Astrocyte (in vitro differentiated cells and primary cell): Measurements from ENCODE around the gene NCOR1. TPM values are rescaled to one million over a fixed set of nuclear protein-coding genes. Genes with fewer than 3 reads are reported as not detected.

ENCODE experiments used
- DNase-seq: peaks from one replicate; pipeline ENCODE4 v3.0.0-alpha.2; 2010; ENCODE audit warnings: low read depth
- FAIRE-seq: peaks from 2 replicates; lab custom pipeline; 2011; peaks lifted over from hg19 to GRCh38; lab: Jason Lieb, UNC
- H2AFZ ChIP-seq: 2 replicates; pipeline ENCODE4 v1.6.0; 2012; ENCODE audit warnings: low read depth, low read length, inconsistent platforms
- H3K27ac ChIP-seq: 2 replicates; pipeline ENCODE4 v1.5.1; 2011; ENCODE audit warnings: low read depth, low read length, inconsistent platforms
- H3K27me3 ChIP-seq: 2 replicates; pipeline ENCODE4 v1.6.0; 2011; ENCODE audit warnings: low read length, inconsistent platforms; ENCODE audit not compliant: insufficient read depth
- H3K36me3 ChIP-seq: 2 replicates; pipeline ENCODE4 v1.5.1; 2011; ENCODE audit warnings: low read length, inconsistent platforms; ENCODE audit not compliant: insufficient read depth
- H3K4me1 ChIP-seq: 2 replicates; pipeline ENCODE4 v1.5.1; 2011; ENCODE audit warnings: low read length, inconsistent platforms; ENCODE audit not compliant: insufficient read depth
- H3K4me2 ChIP-seq: 2 replicates; pipeline ENCODE4 v1.6.0; 2012; ENCODE audit warnings: low read length, inconsistent platforms
- H3K4me3 ChIP-seq: 2 replicates; pipeline ENCODE4 v1.5.1; 2011; ENCODE audit warnings: low read depth, mild to moderate bottlenecking, low read length, inconsistent platforms; ENCODE audit not compliant: insufficient read depth
- H3K79me2 ChIP-seq: 2 replicates; pipeline ENCODE4 v1.6.0; 2012; ENCODE audit warnings: mild to moderate bottlenecking, low read length, inconsistent platforms; ENCODE audit not compliant: insufficient read depth
- H3K9ac ChIP-seq: 2 replicates; pipeline ENCODE4 v1.6.0; 2012; ENCODE audit warnings: mild to moderate bottlenecking, low read length, inconsistent platforms
- H3K9me3 ChIP-seq: 2 replicates; pipeline ENCODE4 v1.5.1; 2012; ENCODE audit warnings: low read depth, mild to moderate bottlenecking, low read length, inconsistent platforms; ENCODE audit not compliant: insufficient read depth
- H4K20me1 ChIP-seq: 2 replicates; pipeline ENCODE4 v1.6.0; 2012; ENCODE audit warnings: low read length, inconsistent platforms; ENCODE audit not compliant: insufficient read depth
- H3K27ac Mint-ChIP-seq: one replicate; pipeline ENCODE4 v1.8.0; 2021; ENCODE audit warnings: mild to moderate bottlenecking, mixed read lengths; ENCODE audit not compliant: unreplicated experiment
- H3K27me3 Mint-ChIP-seq: one replicate; pipeline ENCODE4 v1.8.0; 2021; ENCODE audit warnings: low read depth, mixed read lengths; ENCODE audit not compliant: unreplicated experiment
- H3K36me3 Mint-ChIP-seq: one replicate; pipeline ENCODE4 v1.8.0; 2021; ENCODE audit warnings: low read depth, mixed read lengths; ENCODE audit not compliant: unreplicated experiment
- H3K4me1 Mint-ChIP-seq: one replicate; pipeline ENCODE4 v1.8.0; 2021; ENCODE audit warnings: low read depth, mixed read lengths; ENCODE audit not compliant: unreplicated experiment
- H3K4me3 Mint-ChIP-seq: one replicate; pipeline ENCODE4 v1.8.0; 2021; ENCODE audit warnings: mild to moderate bottlenecking, moderate library complexity, mixed read lengths; ENCODE audit not compliant: unreplicated experiment
- H3K9me3 Mint-ChIP-seq: one replicate; pipeline ENCODE4 v1.8.0; 2021; ENCODE audit warnings: mild to moderate bottlenecking, mixed read lengths; ENCODE audit not compliant: unreplicated experiment
- CTCF ChIP-seq: IDR thresholded peaks from 2 replicates; pipeline ENCODE4 v1.5.1; 2011; ENCODE audit warnings: low read depth, mild to moderate bottlenecking, inconsistent platforms, low read length, moderate library complexity; ENCODE audit not compliant: insufficient read depth
- EZH2 ChIP-seq: IDR thresholded peaks from 2 replicates; pipeline ENCODE4 v1.6.1; 2012; ENCODE audit warnings: mild to moderate bottlenecking, low read length, inconsistent platforms; ENCODE audit not compliant: insufficient read depth
- total RNA-seq: library from RNA; stranded (reverse); gene quantifications from 2 replicates; pipeline ENCODE4 v1.2.1, GENCODE V29; 2021

NCOR1 gene
- total RNA-seq, 1 donor from 2014 or later: 119 TPM

DNA sequence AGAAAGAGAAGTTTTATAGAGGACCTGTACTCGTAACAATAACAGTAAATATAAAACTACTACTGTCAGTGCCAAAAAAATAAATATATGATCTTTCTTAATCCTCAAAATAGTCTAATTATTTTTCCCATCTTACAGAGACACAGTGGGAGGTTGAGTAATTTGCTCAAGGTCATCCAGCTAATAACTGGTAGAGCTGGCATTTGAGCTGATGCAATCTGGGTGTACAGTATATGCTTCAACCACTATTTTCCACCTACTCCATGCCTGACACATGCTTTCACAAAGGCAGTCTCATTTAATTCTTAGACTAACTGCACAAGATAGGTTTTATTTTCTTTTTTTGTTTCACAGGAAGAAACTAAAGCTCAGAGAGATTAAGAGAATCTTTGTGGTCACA is 35.3 kb upstream of the NCOR1 start:
- DNase-seq (peak; percentile 52), FAIRE-seq (no peak)
- Histone ChIP-seq H3K4me1 (peaks cover 3% of the 10 kb centered on the region), H4K20me1 (no peaks in the 10 kb centered on the region), H2AFZ (no peak overlapping the region), H3K79me2 (peaks cover 3% of the 10 kb centered on the region), H3K4me2 (no peak overlapping the region), H3K9ac (no peak overlapping the region), H3K9me3 (no peaks in the 10 kb centered on the region), H3K27me3 (no peaks in the 10 kb centered on the region), H3K4me3 (no peak overlapping the region), H3K36me3 (no peaks in the 10 kb centered on the region), H3K27ac (no peak overlapping the region)
- H3K4me1 Mint-ChIP-seq: peaks cover 17% of the 10 kb centered on the region
- no peaks in the 10 kb centered on the region for H3K27me3 Mint-ChIP-seq
- H3K27ac Mint-ChIP-seq: peak overlapping the region; percentile 94
- TF ChIP-seq CTCF (no peak), EZH2 (no peak)
- H3K36me3 Mint-ChIP-seq: peaks cover 4% of the 10 kb centered on the region
- H3K4me3 Mint-ChIP-seq: no peak overlapping the region
- no peaks in the 10 kb centered on the region for H3K9me3 Mint-ChIP-seq

DNA sequence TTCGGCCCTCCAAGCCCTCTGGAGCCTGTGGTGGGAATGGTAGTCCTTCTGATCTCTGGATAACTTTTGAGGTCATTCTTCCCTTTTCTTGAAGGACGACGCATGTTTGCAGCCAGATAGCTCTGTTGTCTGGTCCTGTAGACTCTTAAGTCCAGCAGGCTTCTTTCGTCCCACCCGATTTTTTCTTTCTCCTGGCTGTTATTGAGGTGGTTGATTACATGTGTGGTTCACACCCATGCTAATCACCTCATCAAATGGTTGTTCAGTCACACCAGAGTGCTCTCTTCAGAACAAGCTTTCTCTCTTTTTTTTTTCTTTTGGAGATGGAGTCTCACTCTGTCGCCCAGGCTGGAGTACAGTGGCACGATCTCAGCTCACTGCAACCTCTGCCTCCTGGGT is 32.3 kb upstream of the NCOR1 start:
- Mint-ChIP-seq H3K4me3 (no peak overlapping the region), H3K27ac (no peak overlapping the region), H3K4me1 (peaks cover 18% of the 10 kb centered on the region), H3K36me3 (peaks cover 9% of the 10 kb centered on the region), H3K9me3 (no peaks in the 10 kb centered on the region), H3K27me3 (no peaks in the 10 kb centered on the region)
- no peak overlapping the region for H3K9ac ChIP-seq
- H3K27me3 ChIP-seq: no peaks in the 10 kb centered on the region
- H3K4me3 ChIP-seq: no peak overlapping the region
- H3K4me1 ChIP-seq: no peaks in the 10 kb centered on the region
- H3K9me3 ChIP-seq: no peaks in the 10 kb centered on the region
- TF ChIP-seq CTCF (no peak), EZH2 (no peak)
- H3K79me2 ChIP-seq: peaks cover 3% of the 10 kb centered on the region
- no peak for FAIRE-seq
- H2AFZ ChIP-seq: no peak overlapping the region
- no peaks in the 10 kb centered on the region for H3K36me3 ChIP-seq
- H4K20me1 ChIP-seq: no peaks in the 10 kb centered on the region
- H3K27ac ChIP-seq: no peak overlapping the region
- DNase-seq: no peak
- no peak overlapping the region for H3K4me2 ChIP-seq

DNA sequence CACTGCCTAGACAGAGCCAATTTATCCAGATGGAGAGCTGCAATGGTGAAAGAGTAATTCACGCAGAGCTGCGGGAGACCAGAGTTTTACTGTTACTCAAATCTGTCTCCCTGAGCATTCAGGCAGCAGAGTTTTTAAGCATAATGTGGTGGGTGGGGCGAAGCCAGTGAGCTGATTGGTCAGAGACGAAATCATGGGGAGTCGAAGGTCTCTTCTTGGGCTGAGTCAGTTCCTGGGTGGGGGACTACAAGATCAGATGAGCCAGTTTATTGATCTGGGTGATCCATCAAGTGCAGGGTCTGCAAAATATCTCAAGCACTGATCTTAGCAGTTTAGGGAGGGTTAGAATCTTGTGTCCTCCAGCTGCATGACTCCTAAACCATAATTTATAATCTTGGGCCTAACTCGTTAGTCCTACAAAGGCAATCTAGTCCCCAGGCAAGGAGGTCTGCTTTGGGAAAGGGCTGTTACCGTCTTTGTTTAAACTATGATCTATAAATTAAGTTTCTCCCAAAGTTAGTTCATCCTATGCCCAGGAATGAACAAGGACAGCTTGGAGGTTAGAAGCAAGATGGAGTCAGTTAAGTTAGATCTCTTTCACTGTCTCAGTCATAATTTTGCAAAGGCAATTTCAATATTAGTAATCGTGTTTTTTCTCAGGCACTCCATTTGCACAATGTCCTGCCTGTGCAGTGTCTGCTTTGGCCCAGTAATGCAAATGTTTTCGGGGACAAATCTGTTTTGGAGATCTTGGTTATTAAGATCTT is 28.6 kb upstream of the NCOR1 start:
- Histone ChIP-seq H3K4me2 (no peak overlapping the region), H4K20me1 (no peaks in the 10 kb centered on the region), H3K4me3 (no peak overlapping the region), H2AFZ (no peak overlapping the region), H3K27ac (no peak overlapping the region), H3K36me3 (no peaks in the 10 kb centered on the region), H3K27me3 (no peaks in the 10 kb centered on the region), H3K79me2 (peaks cover 4% of the 10 kb centered on the region), H3K4me1 (no peaks in the 10 kb centered on the region), H3K9ac (no peak overlapping the region), H3K9me3 (no peaks in the 10 kb centered on the region)
- Mint-ChIP-seq H3K36me3 (peaks cover 9% of the 10 kb centered on the region), H3K27ac (peak overlapping the region; percentile 20), H3K4me1 (peaks cover 5% of the 10 kb centered on the region), H3K9me3 (no peaks in the 10 kb centered on the region), H3K27me3 (no peaks in the 10 kb centered on the region), H3K4me3 (no peak overlapping the region)
- DNase-seq (peak; percentile 12), FAIRE-seq (no peak)
- TF ChIP-seq CTCF: no peak
- no peak for TF ChIP-seq EZH2
